IMR-90 (cell line): Measurements from ENCODE around the gene APCDD1. TPM values are rescaled to one million over a fixed set of nuclear protein-coding genes. Genes with fewer than 3 reads are reported as not detected.

Experiments
- ATAC-seq: fragments of 200-7000 bp; cut with Tn5 transposase; 2 replicates; pipeline ENCODE4 v1.9.1; 2020; ENCODE audit warnings: low read depth, mild to moderate bottlenecking, moderate library complexity
- BruUV-seq: library from RNA; stranded (reverse); fragments of 400-500 nt; replicated peaks from 2 replicates; lab custom pipeline; 2021; lab: Mats Ljungman, UMichigan
- CTCF ChIA-PET: fragments of 300-600 bp; formaldehyde crosslinking; extraction: SDS; loops from one replicate; lab custom pipeline; 2021; ENCODE audit warnings: antibody characterized with exemption; lab: Yijun Ruan, JAX
- POLR2A ChIA-PET: fragments of 300-600 bp; sonication (Branson Sonifier 250); formaldehyde crosslinking; loops from one replicate; lab custom pipeline; 2022; ENCODE audit warnings: antibody characterized with exemption; ENCODE audit not compliant: unreplicated experiment; lab: Charles Lee
- DNase-seq: peaks from one replicate; pipeline ENCODE4 v3.0.0; 2013
- H2AFZ ChIP-seq: replicated peaks from 2 replicates; pipeline ENCODE3; 2013; ENCODE audit warnings: low read length, mild to moderate bottlenecking; ENCODE audit not compliant: poor library complexity
- H2AK5ac ChIP-seq: 2 replicates; pipeline ENCODE4 v1.6.1; 2013; ENCODE audit warnings: low read depth, low read length, inconsistent platforms
- H2AK9ac ChIP-seq: replicated peaks from 2 replicates; pipeline ENCODE3; 2013; ENCODE audit warnings: mild to moderate bottlenecking, low read depth, low read length, moderate library complexity; ENCODE audit not compliant: poor library complexity
- H2BK120ac ChIP-seq: 2 replicates; pipeline ENCODE4 v1.6.1; 2013; ENCODE audit warnings: low read depth, low read length, inconsistent platforms
- H2BK15ac ChIP-seq: 3 replicates; pipeline ENCODE4 v1.6.1; 2013; ENCODE audit warnings: low read depth, low read length, inconsistent platforms
- H2BK20ac ChIP-seq: 2 replicates; pipeline ENCODE4 v1.6.1; 2013; ENCODE audit warnings: low read depth, mild to moderate bottlenecking, inconsistent platforms, low read length, moderate library complexity
- H2BK5ac ChIP-seq: 2 replicates; pipeline ENCODE4 v1.6.1; 2013; ENCODE audit warnings: mild to moderate bottlenecking, low read depth, low read length, inconsistent platforms; ENCODE audit not compliant: poor library complexity, severe bottlenecking
- H3K14ac ChIP-seq: replicated peaks from 2 replicates; pipeline ENCODE4 v1.6.1; 2013; ENCODE audit warnings: low read depth, low read length, inconsistent platforms
- H3K18ac ChIP-seq: 2 replicates; pipeline ENCODE4 v1.6.1; 2013; ENCODE audit warnings: low read depth, low read length, control low read depth
- H3K23ac ChIP-seq: 2 replicates; pipeline ENCODE4 v1.6.1; 2013; ENCODE audit warnings: low read depth, low read length, inconsistent platforms
- H3K27ac ChIP-seq: 2 replicates; pipeline ENCODE4 v1.5.1; 2013; ENCODE audit warnings: mild to moderate bottlenecking, control low read depth, low read length; ENCODE audit not compliant: insufficient read depth
- H3K27me3 ChIP-seq: 2 replicates; pipeline ENCODE4 v1.6.1; 2013; ENCODE audit warnings: low read length; ENCODE audit not compliant: control insufficient read depth, insufficient read depth
- H3K36me3 ChIP-seq: 2 replicates; pipeline ENCODE4 v1.6.1; 2013; ENCODE audit warnings: low read length, mixed read lengths; ENCODE audit not compliant: control insufficient read depth, insufficient read depth
- H3K4ac ChIP-seq: 2 replicates; pipeline ENCODE4 v1.6.1; 2013; ENCODE audit warnings: low read depth, low read length, inconsistent platforms
- H3K4me1 ChIP-seq: 2 replicates; pipeline ENCODE4 v1.6.1; 2013; ENCODE audit warnings: low read length, mixed read lengths; ENCODE audit not compliant: control insufficient read depth, insufficient read depth
- H3K4me2 ChIP-seq: 2 replicates; pipeline ENCODE4 v1.6.1; 2013; ENCODE audit warnings: low read depth, mild to moderate bottlenecking, control low read depth, low read length, moderate library complexity
- H3K4me3 ChIP-seq: 2 replicates; pipeline ENCODE4 v1.5.1; 2013; ENCODE audit warnings: low read depth, mild to moderate bottlenecking, control low read depth, low read length, moderate library complexity; ENCODE audit not compliant: insufficient read depth
- H3K56ac ChIP-seq: 2 replicates; pipeline ENCODE4 v1.6.1; 2013; ENCODE audit warnings: low read length, inconsistent platforms; ENCODE audit not compliant: insufficient read depth; ENCODE audit errors: extremely low read depth
- H3K79me1 ChIP-seq, 2 experiments: 2 replicates each; pipeline ENCODE4 v1.6.1; 2013; ENCODE audit warnings: low read length in 2 of 2, inconsistent platforms in 1 of 2, low read depth in 1 of 2
- H3K9ac ChIP-seq: 2 replicates; pipeline ENCODE4 v1.6.1; 2013; ENCODE audit warnings: low read depth, low read length, control low read depth
- H3K9me1 ChIP-seq: 2 replicates; pipeline ENCODE4 v1.6.1; 2013; ENCODE audit warnings: low read length, inconsistent platforms; ENCODE audit not compliant: insufficient read depth
- H3K9me3 ChIP-seq: 2 replicates; pipeline ENCODE4 v1.6.1; 2013; ENCODE audit warnings: low read length; ENCODE audit not compliant: control insufficient read depth, insufficient read depth
- H4K20me1 ChIP-seq: 2 replicates; pipeline ENCODE4 v1.6.1; 2013; ENCODE audit warnings: low read length, inconsistent platforms; ENCODE audit not compliant: insufficient read depth
- H4K5ac ChIP-seq: 2 replicates; pipeline ENCODE4 v1.6.1; 2013; ENCODE audit warnings: mild to moderate bottlenecking, low read depth, low read length, control low read depth
- H4K8ac ChIP-seq, 2 experiments: 2 replicates each; pipeline ENCODE4 v1.6.1; 2013; ENCODE audit warnings: low read depth in 2 of 2, low read length in 2 of 2, control low read depth in 1 of 2, inconsistent platforms in 1 of 2
- H4K91ac ChIP-seq: 2 replicates; pipeline ENCODE4 v1.6.1; 2013; ENCODE audit warnings: low read depth, low read length, inconsistent platforms; ENCODE audit not compliant: insufficient read depth
- CHD1 ChIP-seq: IDR thresholded peaks from 2 replicates; pipeline ENCODE4 v1.6.1; 2012; ENCODE audit warnings: low read depth, low read length, improper control_type of control experiment
- MAFK ChIP-seq: IDR thresholded peaks from 2 replicates; pipeline ENCODE4 v1.6.1; 2012; ENCODE audit warnings: low read depth, low read length, improper control_type of control experiment
- WGBS, 2 experiments: methylation state at CpG; one replicate each; pipeline versions ENCODE4 v1.1.5 to v1.1.7; 2013; ENCODE audit warnings: missing lambda C conversion rate in 2 of 2; ENCODE audit not compliant: insufficient read length in 1 of 2; ENCODE audit errors: extremely low coverage in 2 of 2; 5-methylcytosine and 5-hydroxymethylcytosine counted together
- dilution Hi-C: fragments of 300-500 bp; cut with HindIII; formaldehyde crosslinking; loops from one replicate; pipeline ENCODE4 v1.14.3; 2018; ENCODE audit warnings: low sequenced_read_pairs; ENCODE audit not compliant: unreplicated experiment
- in situ Hi-C: fragments of 300-500 bp; cut with MboI; formaldehyde crosslinking; loops from 3 replicates; pipeline ENCODE4 v1.14.3; 2019; ENCODE audit warnings: low sequenced_read_pairs, inconsistent platforms, mixed read lengths
- intact Hi-C: fragments of 100-400 bp; cut with micrococcal nuclease; formaldehyde crosslinking; loops from 2 replicates; pipeline ENCODE4 v1.10.0; 2022
- polyA plus RNA-seq, 3 experiments: library from polyadenylated mRNA; depleted of rRNA; stranded (reverse); fragments of >200 nt; gene quantifications; 2 replicates each; pipeline ENCODE4 v1.2.3, GENCODE V29; 2012; ENCODE audit warnings: low replicate concordance in 1 of 3
- total RNA-seq: library from RNA; depleted of rRNA; stranded (reverse); fragments of >200 nt; gene quantifications from 2 replicates; pipeline ENCODE4 v1.2.3, GENCODE V29; 2012

Gene APCDD1
- total and polyA plus RNA-seq, 2 of the 4 experiments (the other 2 are of a cell fraction): 1.1 to 2.2 TPM

GRCh38 chr18:10416065-10416464 is 38.4 kb upstream of the APCDD1 start:
- ATAC-seq: no peak
- no peak overlapping the region for H2AFZ ChIP-seq
- no peak overlapping the region for H3K23ac ChIP-seq
- no peak overlapping the region for H4K5ac ChIP-seq
- intact Hi-C loops: no loop called here
- H3K36me3 ChIP-seq: no peaks in the 10 kb centered on the region
- no peak overlapping the region for H3K4ac ChIP-seq
- CTCF ChIA-PET: interaction anchor here (0.6 kb wide), 1 partner anchor 110 kb away, joined by 3 read pairs; no protein-coding TSS in a partner anchor
- in situ Hi-C loops: no loop called here
- H3K4me2 ChIP-seq: no peak overlapping the region
- peaks cover 4% of the 10 kb centered on the region; the same call in 1 of the 2 replicates for H3K9me3 ChIP-seq
- H3K27ac ChIP-seq: no peak overlapping the region
- dilution Hi-C loops: no loop called here
- H2BK120ac ChIP-seq: no peak overlapping the region
- H2AK9ac ChIP-seq: no peak overlapping the region
- POLR2A ChIA-PET: no interaction called here
- H3K9ac ChIP-seq: no peak overlapping the region
- H3K4me1 ChIP-seq: peaks cover 7% of the 10 kb centered on the region; the same call in 1 of the 2 replicates
- no peak overlapping the region for H2BK20ac ChIP-seq
- no peak overlapping the region for H3K4me3 ChIP-seq
- H3K18ac ChIP-seq: no peak overlapping the region
- no peak for DNase-seq
- no peaks in the 10 kb centered on the region; the same call in 1 of the 2 replicates for H3K9me1 ChIP-seq
- no peak overlapping the region for H2BK15ac ChIP-seq
- no peaks in the 10 kb centered on the region for H3K79me1 ChIP-seq
- no TSS peak for BruUV-seq
- H4K20me1 ChIP-seq: no peaks in the 10 kb centered on the region
- no peak overlapping the region for H2AK5ac ChIP-seq
- H2BK5ac ChIP-seq: no peak overlapping the region
- H3K27me3 ChIP-seq: peaks cover 5% of the 10 kb centered on the region
- 87% methylated on average over 6 of the region's 9 CpGs; no CpG with 5 or more reads in 1 of the 2 experiments for WGBS, 2 experiments
- peak; percentile 29; the same call in 1 of the 2 replicates for TF ChIP-seq MAFK
- no peak for TF ChIP-seq CHD1
- H3K14ac ChIP-seq: no peak overlapping the region
- no peak overlapping the region for H4K8ac ChIP-seq
- no peak overlapping the region for H4K91ac ChIP-seq
- no peak overlapping the region for H3K56ac ChIP-seq
